ENCODE results near the gene CRYGC. TPM values are rescaled to one million over a fixed set of nuclear protein-coding genes. Genes with fewer than 3 reads are reported as not detected.
"Not testable (repeated sequence)": the region's sequence is repeated elsewhere in the genome, so short reads cannot be mapped to it uniquely, and the experiment has no call there.

CRYGC gene
- total and polyA plus RNA-seq, 2 of the 8 experiments (the other 6 are each of a cell fraction or from before 2014, with no cell fraction given) = not detected

DNA sequence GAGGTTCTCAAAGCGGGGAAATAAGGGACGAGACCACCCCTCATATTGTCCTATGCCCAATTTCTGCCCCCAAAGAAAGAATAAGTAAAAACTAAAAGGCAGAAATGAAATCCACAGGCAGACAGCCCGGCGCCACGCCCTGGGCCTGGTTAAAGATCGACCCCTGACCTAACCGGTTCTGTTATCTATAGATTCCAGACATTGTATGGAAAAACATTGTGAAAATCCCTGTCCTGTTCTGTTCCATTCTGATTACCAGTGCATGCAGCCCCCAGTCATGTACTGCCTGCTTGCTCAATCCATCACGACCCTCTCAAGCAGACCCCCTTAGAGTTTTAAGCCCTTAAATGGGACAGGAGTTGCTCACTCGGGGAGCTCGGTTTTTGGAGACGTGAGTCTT, 12.2 kb downstream of the CRYGC start:
- H3K23ac ChIP-seq (ENCODE audit: insufficient read length); H2BK15ac ChIP-seq (ENCODE audit: low read length); H3K4me2 ChIP-seq (ENCODE audit: insufficient read depth in 1 of 2, low read depth in 2 of 2, low read length in 2 of 2); H3K36me3 ChIP-seq (ENCODE audit: control insufficient read depth in 2 of 4, insufficient read depth in 4 of 4, low read length in 3 of 4); H3K79me1 ChIP-seq (ENCODE audit: low read depth, low read length); H3K14ac ChIP-seq (ENCODE audit: insufficient read length); H4K91ac ChIP-seq (replicated peaks; ENCODE audit: insufficient read length, low read length); H3K18ac ChIP-seq (ENCODE audit: extremely low read depth, low read length); H3K23me2 ChIP-seq (ENCODE audit: low read depth, low read length); H4K5ac ChIP-seq (ENCODE audit: insufficient read length, low read depth, low read length); H4K20me1 ChIP-seq (replicated peaks in 1 of 2; ENCODE audit: control insufficient read depth in 1 of 2, insufficient read depth in 2 of 2, low read length in 2 of 2); H3K79me2 ChIP-seq (ENCODE audit: control insufficient read depth in 1 of 2, insufficient read depth in 2 of 2, low read length in 2 of 2); H2AK5ac ChIP-seq (ENCODE audit: low read depth, low read length); H3K9me3 ChIP-seq (ENCODE audit: insufficient read depth in 2 of 2, low read depth in 1 of 2, low read length in 1 of 2); H3K4me3 ChIP-seq (ENCODE audit: extremely low read depth in 1 of 4, insufficient read depth in 2 of 4, low read depth in 3 of 4, low read length in 4 of 4); H2BK120ac ChIP-seq (replicated peaks; ENCODE audit: low read depth, low read length); H3K27ac ChIP-seq (ENCODE audit: low read depth, low read length); H3K9ac ChIP-seq (replicated peaks in 1 of 4; ENCODE audit: extremely low read depth in 1 of 4, low read depth in 3 of 4, low read length in 3 of 4); H3K4ac ChIP-seq (replicated peaks; ENCODE audit: insufficient read length, low read depth, low read length); H3K27me3 ChIP-seq (replicated peaks in 1 of 4; ENCODE audit: control insufficient read depth in 3 of 4, extremely low read depth in 1 of 4, insufficient read depth in 3 of 4, low read length in 3 of 4); H2BK5ac ChIP-seq (ENCODE audit: low read depth, low read length); POLR2A ChIA-PET (ENCODE audit: partially characterized antibody); H2AFZ ChIP-seq (ENCODE audit: low read length); H4K8ac ChIP-seq (ENCODE audit: extremely low read depth, insufficient read depth, low read length); DNase-seq (ENCODE audit: low read depth in 1 of 2, low spot score in 2 of 2); H3K4me1 ChIP-seq (replicated peaks in 1 of 4; ENCODE audit: control insufficient read depth in 3 of 4, insufficient read depth in 4 of 4, low read length in 3 of 4); H3K56ac ChIP-seq (replicated peaks; ENCODE audit: insufficient read length, low read depth, low read length); CTCF ChIA-PET (ENCODE audit: partially characterized antibody); H2BK12ac ChIP-seq (ENCODE audit: low read depth, low read length); FAIRE-seq; H2BK20ac ChIP-seq (ENCODE audit: low read length): not testable (repeated sequence)
- 95% methylated on average over 11 of the region's 11 CpGs; no CpG with 5 or more reads in 1 of the 2 experiments for WGBS, 2 experiments (ENCODE audit: extremely low coverage in 1 of 2, insufficient coverage in 1 of 2, insufficient read length in 1 of 2, insufficient replicate concordance in 2 of 2, low coverage in 1 of 2, low lambda C conversion rate in 2 of 2, missing lambda C conversion rate in 1 of 2)

Measured in H1 (cell line).